Eye (tissue), 1 donor: ENCODE data around the gene SNX27.
"Not testable (repeated sequence)": the region's sequence is repeated elsewhere in the genome, so short reads cannot be mapped to it uniquely, and the experiment has no call there.

Experiments
- DNase-seq: peaks from one replicate; pipeline ENCODE4 v3.0.0-alpha.2; 2015

Gene SNX27

DNA sequence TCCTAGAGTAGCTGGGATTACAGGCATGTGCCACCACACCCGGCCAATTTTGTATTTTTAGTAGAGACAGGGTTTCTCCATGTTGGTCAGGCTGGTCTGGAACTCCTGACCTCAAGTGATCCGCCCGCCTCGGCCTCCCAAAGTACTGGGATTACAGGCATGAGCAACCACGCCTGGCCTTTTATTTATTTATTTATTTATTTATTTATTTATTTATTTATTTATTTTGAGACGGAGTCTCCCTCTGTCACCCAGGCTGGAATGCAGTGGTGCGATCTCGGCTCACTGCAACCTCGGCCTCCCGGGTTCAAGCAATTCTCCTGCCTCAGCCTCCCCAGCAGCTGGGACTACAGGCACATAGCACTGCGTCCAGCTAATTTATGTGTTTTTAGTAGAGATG, 31.2 kb downstream of the SNX27 start:
- DNase-seq, result not testable (repeated sequence)

DNA sequence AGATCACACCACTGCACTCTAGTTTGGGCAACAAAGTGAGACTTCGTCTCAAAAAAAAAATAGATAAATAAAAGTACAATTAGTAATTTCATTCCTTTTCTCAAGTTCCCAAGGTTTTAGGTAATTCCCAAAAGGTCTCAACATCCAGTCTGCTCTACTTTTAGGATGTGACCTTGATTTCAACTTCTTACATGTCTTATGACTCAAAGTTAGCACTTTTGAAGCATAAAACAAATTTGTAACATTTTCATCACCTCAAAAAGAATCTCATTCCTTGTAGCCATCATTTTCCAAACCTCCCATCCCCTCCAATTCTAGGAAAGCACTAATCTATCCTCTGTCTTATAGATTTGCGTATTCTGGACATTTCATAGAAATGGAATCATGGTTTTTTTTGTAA, 32.2 kb downstream of the SNX27 start:
- DNase-seq, result no peak

DNA sequence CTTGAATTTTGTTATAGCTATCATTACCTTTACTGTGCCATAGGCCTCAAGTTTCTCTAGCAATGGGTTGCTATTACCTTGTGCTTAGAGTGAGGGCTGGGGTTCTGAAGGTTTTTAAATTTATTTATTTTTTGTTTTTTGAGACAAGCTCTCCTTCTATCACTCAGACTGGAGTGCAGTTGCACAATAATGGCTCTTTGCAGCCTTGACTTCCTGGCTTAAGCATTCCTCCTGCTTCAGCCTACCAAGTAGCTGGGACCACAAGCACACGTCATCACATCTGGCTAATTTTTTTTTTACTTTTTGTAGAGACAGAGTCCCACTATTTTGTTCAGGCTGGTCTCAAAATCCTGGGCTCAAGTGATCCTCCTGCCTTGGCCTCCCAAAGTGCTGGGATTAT, 41.5 kb downstream of the SNX27 start:
- no peak for DNase-seq

DNA sequence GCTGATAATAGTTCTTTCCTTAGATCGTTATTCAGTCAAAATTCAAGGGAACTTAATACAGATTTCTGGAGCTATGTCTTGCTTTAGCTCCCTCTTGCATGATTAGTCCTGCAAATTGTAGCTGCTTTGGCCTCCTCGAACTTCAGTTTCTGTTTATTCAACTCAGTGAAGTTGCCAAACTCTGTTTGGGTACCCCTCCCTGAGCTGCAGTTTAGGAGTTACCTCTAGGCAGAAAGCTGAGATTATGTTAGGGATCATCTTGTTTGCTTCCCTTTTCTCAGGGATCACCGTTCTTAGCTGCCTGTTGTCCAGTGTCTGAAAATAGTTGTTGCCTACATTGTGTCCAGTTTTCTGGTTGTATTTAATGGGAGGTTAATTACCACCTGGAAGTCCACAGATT, 43.5 kb downstream of the SNX27 start:
- DNase-seq, result no peak

DNA sequence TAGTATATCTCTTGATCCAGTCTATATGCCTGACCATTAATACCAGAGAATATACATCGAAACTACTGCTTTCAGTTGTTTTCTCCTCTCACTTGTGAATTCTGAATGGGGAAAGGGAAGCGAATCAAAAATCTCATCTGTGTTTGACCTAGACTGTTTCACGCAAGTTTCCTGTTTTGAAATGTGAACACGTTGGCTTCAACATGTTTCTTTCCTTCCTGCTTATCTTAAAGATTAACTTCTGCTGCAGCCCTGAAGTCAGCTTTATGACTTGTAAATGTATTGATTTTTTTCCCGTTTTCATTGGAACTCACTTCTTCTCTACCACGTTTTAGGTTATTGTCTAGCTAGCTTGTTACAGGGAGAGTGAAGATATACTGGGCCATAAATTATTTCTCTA, 49.9 kb downstream of the SNX27 start:
- no peak for DNase-seq

DNA sequence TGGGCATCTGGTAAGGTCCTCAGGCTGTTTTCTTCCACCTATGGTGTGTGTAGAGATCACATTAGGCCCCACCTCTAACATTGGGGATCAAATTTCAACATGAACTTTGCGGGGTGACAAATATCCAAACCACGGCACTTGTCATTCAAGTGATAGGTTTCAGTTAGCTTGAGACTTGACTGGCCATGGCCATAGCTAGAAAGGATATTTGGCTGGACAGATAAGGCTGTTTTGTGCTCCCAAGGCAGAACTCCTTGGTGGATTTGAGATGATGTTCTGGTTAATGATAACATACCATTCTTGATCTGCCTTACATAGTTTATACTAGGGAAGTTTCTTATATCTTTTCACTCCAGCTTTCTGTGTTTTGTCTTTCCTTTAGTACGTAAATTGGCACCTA, 56.2 kb downstream of the SNX27 start:
- no peak for DNase-seq

DNA sequence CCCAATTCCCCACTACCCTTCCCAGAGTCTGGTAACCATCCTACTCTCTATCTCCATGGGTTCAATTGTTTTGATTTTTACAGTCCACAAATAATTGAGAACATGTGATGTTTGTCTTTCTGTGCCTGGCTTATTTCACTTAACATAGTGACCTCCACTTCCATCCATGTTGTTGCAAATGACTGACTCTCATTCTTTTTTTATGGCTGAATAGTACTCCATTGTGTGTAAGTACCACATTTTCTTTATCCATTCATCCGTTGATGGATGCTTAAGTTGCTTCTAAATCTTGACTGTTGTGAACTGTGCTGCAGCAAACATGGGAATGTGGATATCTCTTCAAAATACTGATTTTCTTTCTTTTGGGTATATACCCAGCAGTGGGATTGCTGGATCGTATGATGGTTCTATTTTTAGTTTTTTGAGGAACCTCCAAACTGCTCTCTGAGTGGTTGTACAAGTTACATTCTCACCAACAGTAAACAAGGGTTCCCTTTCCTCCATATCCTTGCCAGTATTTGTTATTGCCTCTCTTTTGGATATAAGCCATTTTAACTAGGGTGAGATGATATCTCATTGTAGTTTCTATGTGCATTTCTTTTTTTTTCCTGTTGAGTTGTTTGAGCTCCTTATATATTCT, 58.3 kb downstream of the SNX27 start:
- not testable (repeated sequence) for DNase-seq

DNA sequence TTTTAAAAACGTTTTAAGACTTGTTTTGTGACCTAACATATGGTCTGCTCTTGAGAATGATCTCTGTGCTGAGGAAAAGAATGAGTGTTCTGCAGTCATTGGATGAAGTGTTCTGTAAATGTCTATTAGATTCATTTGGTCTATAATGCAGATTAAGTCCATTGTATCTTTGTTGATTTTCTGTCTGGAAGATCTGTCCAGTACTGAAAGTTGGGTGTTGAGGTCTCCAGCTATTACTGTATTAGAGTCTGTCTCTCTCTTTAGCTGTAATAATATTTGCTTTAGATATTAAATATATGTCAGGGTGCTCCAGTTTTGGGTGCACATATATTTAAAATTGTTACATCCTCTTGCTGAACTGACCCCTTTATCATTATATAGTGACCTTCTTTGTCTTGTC, 61.6 kb downstream of the SNX27 start:
- DNase-seq, result no peak

DNA sequence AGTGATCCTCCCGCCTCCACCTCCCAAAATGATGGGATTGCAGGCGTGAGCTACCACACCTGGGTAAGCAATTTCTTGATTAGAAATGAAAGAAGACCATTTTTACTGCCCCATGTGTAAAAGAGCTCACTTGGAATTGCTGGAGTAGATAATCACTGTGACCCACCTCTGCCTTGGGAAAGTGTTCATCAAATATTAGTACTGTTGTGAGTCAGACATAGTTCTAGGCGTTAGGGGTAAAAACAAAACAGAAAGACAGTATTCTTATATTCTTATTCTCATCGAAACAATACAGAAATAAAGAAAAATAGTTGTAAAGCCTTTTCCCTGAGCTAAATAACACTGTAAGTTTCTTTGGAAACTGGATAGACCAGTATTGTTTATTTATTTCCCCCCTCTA, 68.5 kb downstream of the SNX27 start:
- DNase-seq, result no peak

DNA sequence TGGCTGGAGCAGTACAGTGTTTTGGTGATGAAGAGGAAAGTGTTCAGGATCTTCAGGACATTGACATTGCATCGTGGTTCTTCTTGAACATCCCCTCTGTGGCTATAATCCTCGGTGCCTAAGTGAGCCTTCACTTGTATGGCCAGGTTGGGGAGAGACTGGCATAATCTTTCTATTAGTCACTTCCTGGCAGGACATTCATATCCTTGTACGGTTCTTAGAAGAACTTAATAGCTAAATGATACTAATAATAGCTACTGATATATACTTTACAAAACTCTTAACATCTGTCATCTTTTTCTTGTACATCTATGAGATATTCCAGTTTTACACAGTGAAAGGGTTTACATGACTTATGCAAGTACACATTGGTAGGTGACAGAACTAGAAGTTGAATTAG, 69.0 kb downstream of the SNX27 start:
- DNase-seq, result no peak

DNA sequence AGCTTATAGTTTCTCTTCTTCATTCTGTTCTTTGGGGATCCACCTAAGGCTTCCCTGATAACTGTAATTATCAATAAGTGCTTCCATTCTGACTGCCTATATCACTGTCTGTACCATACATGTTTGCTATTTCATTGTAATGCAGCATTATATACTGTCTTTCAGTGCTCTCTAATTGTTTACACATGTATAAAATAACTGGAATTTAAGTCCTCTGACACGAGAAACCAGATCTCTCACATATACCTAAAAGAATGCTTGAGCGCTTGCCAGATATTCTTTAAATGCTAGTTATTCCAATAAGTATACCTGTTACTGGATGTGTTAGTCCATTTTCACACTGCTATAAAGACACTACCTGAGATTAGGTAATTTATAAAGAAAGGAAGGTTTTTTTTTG, 70.1 kb downstream of the SNX27 start:
- DNase-seq, result no peak

DNA sequence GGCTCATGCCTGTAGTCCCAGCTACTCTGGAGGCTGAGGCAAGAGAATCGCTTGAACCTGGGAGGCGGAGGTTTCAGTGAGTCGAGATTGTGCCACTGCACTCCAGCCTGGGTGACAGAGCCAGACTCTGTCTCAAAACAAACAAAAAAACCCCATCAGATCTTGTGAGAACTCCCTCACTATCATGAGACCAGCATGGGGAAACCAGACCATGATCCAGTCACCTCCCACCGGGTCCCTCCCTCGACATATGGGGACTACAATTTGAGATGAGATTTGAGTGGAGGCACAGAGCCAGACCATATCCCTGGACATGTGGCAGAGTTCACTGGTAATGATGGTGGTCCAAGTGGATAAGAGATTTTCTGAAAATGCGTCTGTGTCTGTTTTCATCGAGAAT, 71.1 kb downstream of the SNX27 start:
- DNase-seq, result not testable (repeated sequence)

DNA sequence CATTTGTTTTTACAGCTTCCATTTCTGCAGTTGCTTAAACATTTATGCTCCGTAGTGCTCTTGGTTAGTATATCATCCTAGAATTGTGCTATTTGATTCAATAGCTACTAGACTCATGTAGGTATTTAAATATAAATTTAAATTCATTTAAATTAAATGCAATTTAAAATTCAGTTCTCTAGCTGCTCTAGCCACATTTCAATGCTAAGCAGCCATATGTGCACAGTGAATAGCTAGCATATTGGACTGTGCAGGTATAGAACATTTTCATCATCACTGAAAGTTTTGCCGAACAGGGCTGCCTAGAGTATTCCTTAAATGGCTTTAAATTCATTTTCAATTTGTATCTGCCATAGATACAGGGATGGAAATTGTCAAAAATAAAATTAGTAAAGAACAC, 72.3 kb downstream of the SNX27 start:
- DNase-seq, result no peak

DNA sequence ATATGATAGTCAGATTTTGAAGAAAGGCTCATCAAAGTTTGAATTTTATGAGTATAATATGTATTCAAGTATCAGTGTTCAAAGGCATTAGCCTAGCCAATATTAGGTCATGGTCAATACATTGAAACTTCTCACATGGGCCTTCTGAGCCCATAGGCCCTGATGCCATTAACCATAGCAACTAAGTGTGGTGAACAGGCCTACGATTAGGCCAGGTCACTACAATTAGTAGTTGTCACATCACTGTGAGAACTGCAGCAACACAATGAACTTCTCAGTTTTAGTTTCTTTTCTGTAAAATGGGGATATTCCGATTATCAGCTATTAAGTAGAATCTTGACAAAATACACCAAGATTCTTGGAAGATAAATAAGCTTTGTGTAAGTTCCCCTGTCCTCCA, 74.7 kb downstream of the SNX27 start:
- no peak for DNase-seq

DNA sequence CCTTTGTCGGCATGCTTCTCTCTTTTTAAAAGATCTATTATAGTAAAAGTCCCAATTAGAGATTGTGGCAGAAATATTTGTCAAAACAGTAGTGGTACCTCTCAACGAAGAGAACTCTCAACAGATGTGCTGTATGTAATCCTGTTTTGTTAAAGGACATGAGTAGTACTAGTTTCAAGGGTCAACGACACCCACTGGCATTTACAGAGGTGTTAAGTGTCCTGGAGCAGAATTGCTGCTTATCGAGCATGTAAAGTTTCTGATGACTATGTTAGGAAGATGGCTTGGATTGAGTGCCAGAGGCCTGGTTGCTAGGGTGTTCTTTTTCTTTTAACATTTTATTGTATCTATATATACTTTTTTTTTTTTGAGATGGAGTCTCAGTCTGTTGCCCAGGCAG, 77.6 kb downstream of the SNX27 start:
- no peak for DNase-seq

DNA sequence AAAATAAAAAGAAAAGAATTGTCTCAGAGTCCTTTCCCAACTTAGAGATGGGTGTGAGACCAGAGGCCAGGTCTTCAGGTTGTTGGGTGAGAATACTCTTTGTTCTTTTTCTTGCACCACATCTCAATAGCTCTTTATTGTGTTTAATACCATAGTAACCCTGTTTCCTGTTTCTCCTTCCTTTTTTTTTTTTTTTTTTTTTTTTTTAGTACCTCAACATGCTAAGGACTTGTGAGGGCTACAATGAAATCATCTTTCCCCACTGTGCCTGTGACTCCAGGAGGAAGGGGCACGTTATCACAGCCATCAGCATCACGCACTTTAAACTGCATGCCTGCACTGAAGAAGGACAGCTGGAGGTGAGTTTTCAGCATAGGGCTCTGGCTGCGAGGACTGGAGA, 80.4 kb downstream of the SNX27 start:
- no peak for DNase-seq

DNA sequence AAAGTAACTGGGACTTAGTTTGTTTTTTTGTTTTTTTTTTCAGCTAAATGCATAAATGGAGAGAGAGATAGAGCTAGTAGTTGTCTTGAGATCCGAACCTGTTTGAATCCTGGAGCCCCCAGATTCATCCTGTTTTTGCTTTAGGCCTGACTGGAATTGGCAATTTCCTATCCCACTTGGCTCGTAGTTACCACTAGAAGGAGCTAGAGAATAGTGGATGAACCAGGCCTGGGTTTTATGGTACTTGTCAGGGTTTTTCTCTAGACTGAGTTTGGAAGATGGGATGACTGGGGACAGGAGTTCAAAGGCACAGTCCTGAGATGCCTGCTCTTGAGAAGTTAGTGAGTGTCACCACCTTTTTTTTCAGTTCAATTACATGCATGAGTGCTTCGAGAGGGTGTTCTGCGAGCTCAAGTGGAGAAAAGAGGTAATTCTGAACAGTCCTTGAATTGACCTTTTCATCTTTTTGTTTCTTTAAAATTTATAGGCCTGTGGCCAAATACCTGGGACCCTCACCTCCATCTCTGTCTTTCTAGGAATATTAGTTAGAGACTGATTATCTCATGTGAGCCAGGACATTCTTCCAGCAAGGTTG, 81.3 kb downstream of the SNX27 start:
- peak; percentile 71 for DNase-seq

DNA sequence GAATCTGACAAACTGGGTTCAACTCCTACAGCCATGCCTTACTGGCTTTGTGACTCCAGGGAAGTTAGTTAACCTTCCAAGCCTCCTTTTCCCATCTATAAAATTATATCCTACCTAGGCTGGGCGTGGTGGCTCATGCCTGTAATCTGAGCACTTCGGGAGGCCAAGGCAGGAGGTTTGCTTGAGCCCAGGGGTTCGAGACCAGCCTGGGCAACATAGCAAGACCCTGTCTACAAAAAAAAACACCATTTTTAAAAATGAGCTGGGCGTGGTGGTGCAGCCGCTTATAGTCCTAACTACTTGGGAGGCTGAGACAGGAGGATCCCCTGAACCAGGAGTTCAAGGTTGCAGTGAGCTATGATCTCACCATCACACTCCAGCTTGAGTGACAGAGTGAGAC, 89.7 kb downstream of the SNX27 start:
- no peak for DNase-seq

DNA sequence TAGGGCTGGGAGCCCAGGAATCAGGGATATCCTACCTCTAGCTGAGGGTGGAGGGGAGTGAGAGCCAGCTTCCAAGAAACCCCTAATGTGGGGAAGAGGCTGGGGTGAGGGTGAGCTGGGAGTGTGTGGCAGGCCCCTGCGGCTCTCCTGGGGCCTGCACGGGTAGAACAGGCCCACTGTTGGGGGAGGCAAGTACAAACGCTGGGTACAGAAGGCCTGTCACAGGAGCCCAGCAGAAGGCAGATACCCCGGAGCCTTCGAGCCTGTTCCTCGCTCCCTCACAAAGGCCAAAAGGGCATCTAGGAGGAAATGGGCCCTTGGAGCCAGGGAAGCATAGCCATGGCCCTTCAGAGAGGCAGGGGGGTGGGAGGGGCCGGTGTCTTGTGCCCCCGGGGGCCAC, 91.1 kb downstream of the SNX27 start:
- DNase-seq, result no peak

DNA sequence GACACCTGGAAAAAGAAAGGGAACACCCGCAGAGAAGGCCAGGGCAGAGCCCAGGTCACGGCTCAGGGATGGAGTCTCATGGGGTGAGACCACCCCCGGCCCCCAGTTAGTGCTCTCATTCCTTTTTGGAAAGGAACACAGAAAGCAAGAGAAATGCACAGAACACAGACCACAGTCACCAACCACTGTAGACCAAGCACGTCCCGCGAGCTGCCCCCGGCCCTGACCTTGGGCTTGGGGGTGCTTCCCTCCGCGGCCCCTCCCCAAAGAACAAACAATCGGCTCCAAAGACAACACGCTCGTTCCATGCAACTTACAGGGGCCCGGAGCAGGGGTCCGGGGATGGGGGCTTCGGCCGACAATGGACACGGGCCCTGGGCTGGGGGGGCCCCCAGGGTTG, 92.0 kb downstream of the SNX27 start:
- DNase-seq, result no peak

DNA sequence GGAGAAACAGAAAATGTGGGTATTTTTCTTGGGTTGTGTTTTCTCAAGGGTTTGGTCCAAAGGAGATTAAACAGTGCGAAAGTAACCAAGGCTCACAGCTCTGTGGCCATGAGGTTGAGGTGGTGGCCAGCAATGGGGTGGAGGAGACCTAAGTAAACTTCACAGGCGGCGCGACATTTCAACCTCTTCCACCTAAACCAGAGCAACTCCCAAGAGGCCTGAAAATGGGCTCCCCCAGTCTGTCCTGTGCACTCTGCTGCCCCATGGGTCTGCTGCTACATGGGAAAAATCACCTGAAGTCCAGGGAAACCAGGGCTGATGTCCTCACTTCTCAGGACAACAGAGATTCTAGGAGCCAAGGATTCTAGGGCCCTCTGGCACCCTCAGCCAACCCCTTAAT, 92.4 kb downstream of the SNX27 start:
- DNase-seq, result no peak

DNA sequence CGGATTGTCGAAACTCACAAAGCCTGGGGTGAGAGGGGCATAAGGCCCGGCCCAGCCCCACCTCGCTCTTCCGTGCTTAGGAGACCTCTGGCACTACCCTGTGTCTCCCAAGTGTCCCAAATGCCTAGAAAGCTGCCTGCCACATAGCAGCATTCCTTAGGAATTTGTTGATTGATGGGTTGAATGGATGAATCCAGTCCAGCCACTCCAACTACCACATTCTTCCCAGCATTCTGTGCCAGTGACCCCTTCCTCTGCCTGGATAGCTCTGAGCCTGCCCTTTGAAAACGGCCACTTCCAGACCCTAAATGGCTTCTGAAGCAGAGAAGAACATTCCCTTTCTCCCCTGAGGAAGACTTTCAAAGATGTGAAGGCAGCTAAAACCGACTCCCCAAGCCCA, 93.3 kb downstream of the SNX27 start:
- no peak for DNase-seq

DNA sequence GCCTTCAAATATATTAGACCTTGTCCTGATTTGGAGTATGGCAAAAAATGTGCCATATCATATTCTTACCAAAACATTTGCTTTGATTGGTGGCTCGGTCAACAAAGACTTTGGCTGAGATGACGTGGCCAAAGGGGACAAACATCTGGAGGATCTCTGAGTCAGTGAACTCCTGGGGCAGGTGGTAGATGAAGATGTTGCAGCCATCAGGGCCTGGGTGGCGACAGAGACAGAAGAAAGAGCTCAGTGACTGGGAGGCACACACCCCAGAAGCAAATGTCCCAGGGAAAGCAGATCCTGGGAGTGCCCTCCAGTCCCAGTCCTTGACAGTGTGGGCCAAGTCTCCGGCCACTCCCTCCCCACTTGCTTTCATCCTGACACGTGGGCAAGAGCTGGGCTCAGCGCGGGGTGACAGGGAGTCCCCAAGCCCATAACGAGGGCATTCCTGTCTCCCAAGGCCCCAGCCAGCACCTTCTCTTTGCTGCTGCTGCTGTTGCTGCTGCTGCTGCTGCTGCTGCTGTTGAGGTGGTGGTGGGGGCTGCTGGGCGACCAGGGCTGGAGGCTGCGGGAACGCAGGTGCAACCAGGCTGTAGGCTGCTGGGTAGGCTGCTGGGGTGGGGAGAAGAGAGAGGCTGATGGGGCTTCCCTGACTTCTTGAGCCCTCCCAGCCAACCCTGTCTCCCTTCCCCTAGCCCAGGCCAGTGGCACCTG, 94.1 kb downstream of the SNX27 start:
- DNase-seq, result no peak
